ENCODE data around the gene ATP1B2.

The ATP1B2 gene

GRCh38 chr17:7706631-7707354 lies 56.1 kb downstream of the ATP1B2 start:
- no peak for DNase-seq (ENCODE audit: low spot score)

More at GRCh38 chr17:7706631-7707354, 56.1 kb downstream of the ATP1B2 start:
- TF ChIP-seq CTCF (IDR thresholded peaks at IDR 0.05; ENCODE audit: extremely low read depth, missing control alignments) = no peak

Measured in GM20000 (cell line).